Measurements from ENCODE around the gene FCAR.

DNA sequence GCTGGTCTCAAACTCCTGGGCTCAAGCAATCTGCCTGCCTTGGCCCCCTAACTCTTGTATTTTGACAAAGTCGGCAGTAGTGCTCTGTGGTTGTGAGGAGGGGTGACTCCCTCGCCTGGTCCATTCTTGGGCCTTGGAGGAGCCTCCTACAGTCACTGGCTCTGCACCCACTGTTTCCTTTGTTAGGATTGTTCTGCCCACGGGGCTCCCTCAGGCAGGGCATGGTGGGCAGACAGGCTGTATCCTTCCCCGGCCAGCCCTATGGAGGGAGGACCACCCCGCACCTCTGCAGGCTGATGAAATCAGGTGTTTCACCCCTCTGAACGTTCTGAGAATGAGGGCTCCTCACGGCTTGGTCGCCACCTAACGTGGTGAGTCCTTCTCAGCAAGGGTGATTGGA is 9.2 kb downstream of the FCAR start:
- TF ChIP-seq JUN (CRISPR knock-in tag; IDR thresholded peaks at IDR 0.05) (no peak), CTCF (IDR thresholded peaks at IDR 0.05) (no peak), SP1 (CRISPR knock-in tag; conservative IDR thresholded peaks at IDR 0.05) (no peak), HMGXB4 (CRISPR knock-in tag; IDR thresholded peaks at IDR 0.05) (no peak), MXD4 (CRISPR knock-in tag; IDR thresholded peaks at IDR 0.05; ENCODE audit: borderline replicate concordance) (no peak), NR1H2 (CRISPR knock-in tag; IDR thresholded peaks at IDR 0.05) (no peak)
- TF ChIP-seq, protein P1, sequence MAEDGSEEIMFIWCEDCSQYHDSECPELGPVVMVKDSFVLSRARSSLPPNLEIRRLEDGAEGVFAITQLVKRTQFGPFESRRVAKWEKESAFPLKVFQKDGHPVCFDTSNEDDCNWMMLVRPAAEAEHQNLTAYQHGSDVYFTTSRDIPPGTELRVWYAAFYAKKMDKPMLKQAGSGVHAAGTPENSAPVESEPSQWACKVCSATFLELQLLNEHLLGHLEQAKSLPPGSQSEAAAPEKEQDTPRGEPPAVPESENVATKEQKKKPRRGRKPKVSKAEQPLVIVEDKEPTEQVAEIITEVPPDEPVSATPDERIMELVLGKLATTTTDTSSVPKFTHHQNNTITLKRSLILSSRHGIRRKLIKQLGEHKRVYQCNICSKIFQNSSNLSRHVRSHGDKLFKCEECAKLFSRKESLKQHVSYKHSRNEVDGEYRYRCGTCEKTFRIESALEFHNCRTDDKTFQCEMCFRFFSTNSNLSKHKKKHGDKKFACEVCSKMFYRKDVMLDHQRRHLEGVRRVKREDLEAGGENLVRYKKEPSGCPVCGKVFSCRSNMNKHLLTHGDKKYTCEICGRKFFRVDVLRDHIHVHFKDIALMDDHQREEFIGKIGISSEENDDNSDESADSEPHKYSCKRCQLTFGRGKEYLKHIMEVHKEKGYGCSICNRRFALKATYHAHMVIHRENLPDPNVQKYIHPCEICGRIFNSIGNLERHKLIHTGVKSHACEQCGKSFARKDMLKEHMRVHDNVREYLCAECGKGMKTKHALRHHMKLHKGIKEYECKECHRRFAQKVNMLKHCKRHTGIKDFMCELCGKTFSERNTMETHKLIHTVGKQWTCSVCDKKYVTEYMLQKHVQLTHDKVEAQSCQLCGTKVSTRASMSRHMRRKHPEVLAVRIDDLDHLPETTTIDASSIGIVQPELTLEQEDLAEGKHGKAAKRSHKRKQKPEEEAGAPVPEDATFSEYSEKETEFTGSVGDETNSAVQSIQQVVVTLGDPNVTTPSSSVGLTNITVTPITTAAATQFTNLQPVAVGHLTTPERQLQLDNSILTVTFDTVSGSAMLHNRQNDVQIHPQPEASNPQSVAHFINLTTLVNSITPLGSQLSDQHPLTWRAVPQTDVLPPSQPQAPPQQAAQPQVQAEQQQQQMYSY (CRISPR knock-in tag; IDR thresholded peaks at IDR 0.05), result no peak

Data from WTC11 (cell line).